A549 treated with AZD2906 at 1 μM for 4 hours (cell line): Measurements from ENCODE around the gene SSR1. TPM values are rescaled to one million over a fixed set of nuclear protein-coding genes. Genes with fewer than 3 reads are reported as not detected.

Experiments used
- total RNA-seq: library from RNA; stranded (reverse); fragments of 200-300 nt; extraction: Qiagen RNA extraction; gene quantifications from 5 replicates; pipeline ENCODE4 v1.2.3, GENCODE V29; 2022

Gene SSR1
- total RNA-seq = 63.1 to 84.1 TPM (median 69.7 TPM) in 5 replicates

DNA sequence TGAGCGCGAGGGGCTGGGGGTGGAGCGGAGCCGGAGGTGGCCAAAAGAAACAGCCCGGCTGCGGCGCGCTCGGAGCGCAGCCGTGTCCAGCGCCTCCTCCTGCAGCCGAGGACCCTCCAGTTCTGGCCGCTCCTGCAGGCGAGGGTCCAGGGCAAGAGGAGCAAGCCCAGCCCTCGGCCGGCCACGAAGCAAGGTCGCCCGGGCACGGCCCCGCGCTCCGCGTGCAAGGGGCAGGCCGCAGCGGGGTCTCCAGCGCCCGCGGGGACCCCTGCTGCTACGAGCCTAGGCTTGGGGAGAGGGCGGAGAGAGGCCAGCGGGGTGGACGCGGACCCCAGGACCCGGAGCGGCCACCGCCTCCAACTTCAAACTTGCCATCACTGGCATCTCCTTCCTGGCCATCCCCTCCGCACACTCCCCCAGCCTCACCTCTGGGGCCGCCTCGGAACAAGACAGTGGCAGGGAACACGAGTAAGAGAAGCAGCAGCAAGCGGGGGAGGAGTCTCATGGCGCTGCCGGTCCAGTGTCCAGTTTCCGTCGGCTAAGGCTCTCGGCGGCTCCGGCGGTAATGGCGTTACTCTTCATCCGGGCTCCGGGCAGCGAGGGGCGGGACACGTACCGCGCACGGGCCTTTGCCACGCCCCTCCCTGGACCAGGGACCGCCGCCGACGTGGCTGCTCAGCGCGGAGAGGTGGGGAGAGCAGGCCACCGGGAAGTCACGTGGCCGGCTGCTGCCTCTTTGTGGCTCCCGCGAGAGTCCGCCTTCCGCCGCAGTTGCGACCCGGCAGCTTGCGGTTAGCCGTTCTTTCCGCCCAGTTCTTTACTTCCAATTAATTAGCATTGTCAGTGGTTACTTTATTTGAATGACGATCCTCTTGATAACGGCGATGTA lies at the start of gene SSR1:
Gene SSR1 (minus strand): TSS at position 584 of the 889 bp plus-strand sequence. CDS start 79 bp downstream, at position 505.

Other genes starting within 250 kb of the SSR1 start
- gene RREB1, start 205.2 kb downstream of the SSR1 start, total RNA-seq = 10.0 to 12.7 TPM (median 11.0 TPM) in 5 replicates
- 0.02 to 0.03 TPM in 2 of 5 replicates, not detected in the others for gene CAGE1, start 76.5 kb upstream of the SSR1 start, total RNA-seq
- 11.1 to 15.9 TPM (median 11.4 TPM) in 5 replicates for gene RIOK1, start 76.6 kb upstream of the SSR1 start, total RNA-seq
- gene DSP, start 228.5 kb upstream of the SSR1 start, total RNA-seq = 33.0 to 56.4 TPM (median 40.4 TPM) in 5 replicates